Parathyroid adenoma (tissue), 2 donors: Measurements from ENCODE around the gene UBA52.
"Not testable (repeated sequence)": the region's sequence is repeated elsewhere in the genome, so short reads cannot be mapped to it uniquely, and the experiment has no call there.

ENCODE experiments used
- H2AFZ ChIP-seq: fragments of 300-600 bp; sonication (generic); one replicate; pipeline ENCODE4 v1.7.0; 2017; ENCODE audit warnings: antibody characterized with exemption, mild to moderate bottlenecking
- H3K27ac ChIP-seq: fragments of 300-600 bp; sonication (generic); one replicate; pipeline ENCODE4 v1.7.0; 2017
- H3K27me3 ChIP-seq: fragments of 300-600 bp; sonication (generic); one replicate; pipeline ENCODE4 v1.7.0; 2017; ENCODE audit warnings: low read length; ENCODE audit not compliant: control insufficient read depth, insufficient read depth
- H3K36me3 ChIP-seq: fragments of 300-600 bp; sonication (generic); one replicate; pipeline ENCODE4 v1.7.0; 2017; ENCODE audit warnings: low read length; ENCODE audit not compliant: control insufficient read depth, insufficient read depth
- H3K4me1 ChIP-seq: fragments of 300-600 bp; sonication (generic); one replicate; pipeline ENCODE4 v1.7.0; 2017; ENCODE audit warnings: control low read depth
- H3K4me2 ChIP-seq: fragments of 300-600 bp; sonication (generic); one replicate; pipeline ENCODE4 v1.7.0; 2017; ENCODE audit warnings: low read length
- H3K4me3 ChIP-seq: fragments of 300-600 bp; sonication (generic); one replicate; pipeline ENCODE4 v1.7.0; 2017; ENCODE audit warnings: low read depth, low read length
- H3K79me2 ChIP-seq: fragments of 300-600 bp; sonication (generic); one replicate; pipeline ENCODE4 v1.7.0; 2017; ENCODE audit warnings: control low read depth
- H3K9ac ChIP-seq: fragments of 300-600 bp; sonication (generic); one replicate; pipeline ENCODE4 v1.7.0; 2017; ENCODE audit warnings: mild to moderate bottlenecking
- H3K9me3 ChIP-seq: fragments of 300-600 bp; sonication (generic); one replicate; pipeline ENCODE4 v1.7.0; 2017; ENCODE audit warnings: low read length; ENCODE audit not compliant: control insufficient read depth
- CTCF ChIP-seq: fragments of 300-600 bp; sonication (generic); IDR thresholded peaks from one replicate; pipeline ENCODE4 v1.7.0; 2017; ENCODE audit warnings: antibody characterized with exemption, mild to moderate bottlenecking
- donor health status: primary hyperparathyroidism.

Gene UBA52

GRCh38 chr19:18571564-18572344, at the start of gene UBA52:
TSS of gene UBA52 (plus strand) at chr19:18571857. CDS start at chr19:18573301, 1,444 bp downstream.
- Histone ChIP-seq H3K36me3 (no peaks in the 10 kb centered on the region), H3K4me1 (peaks cover 20% of the 10 kb centered on the region), H3K27ac (peak within 1 kb of the TSS; percentile 90), H3K9ac (peak within 1 kb of the TSS; percentile 73), H3K4me2 (peak within 1 kb of the TSS; percentile 80), H3K9me3 (no peaks in the 10 kb centered on the region), H3K4me3 (peak within 1 kb of the TSS; percentile 90), H3K79me2 (peaks cover 16% of the 10 kb centered on the region), H2AFZ (peak within 1 kb of the TSS; percentile 97), H3K27me3 (no peaks in the 10 kb centered on the region)
- no peak for TF ChIP-seq CTCF

GRCh38 chr19:18522124-18522861, 49.4 kb upstream of the UBA52 start:
- peaks cover 5% of the 10 kb centered on the region for H3K4me1 ChIP-seq
- H3K9ac ChIP-seq, result peak overlapping the region; percentile 87
- peak overlapping the region; percentile 87 for H3K4me3 ChIP-seq
- H3K9me3 ChIP-seq, result no peaks in the 10 kb centered on the region
- peak; percentile 27 for TF ChIP-seq CTCF
- no peaks in the 10 kb centered on the region for H3K27me3 ChIP-seq
- H2AFZ ChIP-seq, result peak overlapping the region; percentile 78
- H3K79me2 ChIP-seq, result peaks cover 32% of the 10 kb centered on the region
- peak overlapping the region; percentile 84 for H3K4me2 ChIP-seq
- no peaks in the 10 kb centered on the region for H3K36me3 ChIP-seq
- peak overlapping the region; percentile 80 for H3K27ac ChIP-seq

GRCh38 chr19:18522862-18523440, 48.7 kb upstream of the UBA52 start:
- not testable (repeated sequence) for H3K9ac ChIP-seq, H3K27me3 ChIP-seq, H3K36me3 ChIP-seq, H3K9me3 ChIP-seq, H3K4me1 ChIP-seq
- Histone ChIP-seq H3K4me2 (peak overlapping the region; percentile 66), H3K79me2 (peaks cover 27% of the 10 kb centered on the region), H3K27ac (peak overlapping the region; percentile 38), H2AFZ (peak overlapping the region; percentile 54), H3K4me3 (peak overlapping the region; percentile 87)

- no peaks in the 10 kb centered on the region for H3K27me3 ChIP-seq
- H3K4me3 ChIP-seq, result no peak overlapping the region
- no peak for TF ChIP-seq CTCF
- no peaks in the 10 kb centered on the region for H3K36me3 ChIP-seq
- peaks cover 5% of the 10 kb centered on the region for H3K4me1 ChIP-seq
- no peak overlapping the region for H2AFZ ChIP-seq
- H3K4me2 ChIP-seq, result no peak overlapping the region
- H3K79me2 ChIP-seq, result peaks cover 18% of the 10 kb centered on the region
- no peak overlapping the region for H3K9ac ChIP-seq
- no peak overlapping the region for H3K27ac ChIP-seq
- no peaks in the 10 kb centered on the region for H3K9me3 ChIP-seq
Measured at GRCh38 chr19:18523841-18524240, 47.8 kb upstream of the UBA52 start.

- peaks cover 3% of the 10 kb centered on the region for H3K79me2 ChIP-seq
- H3K27ac ChIP-seq, result no peak overlapping the region
- H3K9me3 ChIP-seq, result no peaks in the 10 kb centered on the region
- H3K4me3 ChIP-seq, result no peak overlapping the region
- no peak overlapping the region for H2AFZ ChIP-seq
- TF ChIP-seq CTCF, result no peak
- no peaks in the 10 kb centered on the region for H3K4me1 ChIP-seq
- H3K27me3 ChIP-seq, result no peaks in the 10 kb centered on the region
- no peak overlapping the region for H3K4me2 ChIP-seq
- H3K9ac ChIP-seq, result no peak overlapping the region
- no peaks in the 10 kb centered on the region for H3K36me3 ChIP-seq
Measured at GRCh38 chr19:18526316-18526715, 45.3 kb upstream of the UBA52 start.
